ENCODE data around the gene RFLNA.

The RFLNA gene

DNA sequence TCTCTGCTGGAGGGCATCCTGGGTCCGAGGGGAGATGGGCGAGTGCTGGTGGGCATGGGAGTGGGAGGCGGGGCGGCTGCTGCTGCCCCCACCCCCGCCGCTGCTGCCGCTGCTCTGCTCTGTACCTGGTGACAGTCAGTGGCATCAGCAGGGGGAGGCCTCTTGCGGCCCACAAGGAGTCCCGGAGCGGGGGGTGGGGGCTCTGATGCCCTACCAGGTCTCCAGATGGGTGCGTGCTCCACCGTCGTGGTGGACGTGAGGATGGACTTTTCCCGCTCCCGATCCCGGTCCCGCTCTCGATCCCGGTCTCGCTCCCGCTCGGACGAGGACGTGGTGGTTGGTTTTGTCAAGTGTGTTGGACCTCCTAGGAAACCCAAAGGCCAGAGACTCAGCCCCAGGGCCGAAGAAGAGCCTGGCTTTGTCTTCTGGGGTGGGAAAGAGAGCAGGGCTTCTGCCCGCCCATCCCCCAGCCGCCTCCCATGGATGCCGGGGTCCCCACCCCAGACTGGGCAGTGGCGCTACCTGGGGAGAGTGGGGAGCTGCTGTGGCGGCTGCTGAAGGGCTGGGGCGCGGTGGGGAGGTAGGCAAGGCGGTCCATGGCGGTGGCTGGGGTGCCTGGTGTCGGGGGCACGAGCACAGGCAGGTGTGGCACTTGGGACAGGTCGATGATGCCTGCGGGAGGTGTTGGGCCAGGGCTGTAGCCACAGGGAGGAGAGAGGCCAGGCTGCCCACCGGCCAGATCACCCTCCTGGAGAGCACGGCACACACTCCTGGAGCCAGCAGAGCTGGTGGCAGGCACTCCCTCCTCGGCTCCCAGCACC, 45.4 kb downstream of the RFLNA start:
- no peak for DNase-seq (ENCODE audit: low read depth)
- no peak overlapping the region for H3K4me3 ChIP-seq (ENCODE audit: low read length)
- TF ChIP-seq, protein P1, sequence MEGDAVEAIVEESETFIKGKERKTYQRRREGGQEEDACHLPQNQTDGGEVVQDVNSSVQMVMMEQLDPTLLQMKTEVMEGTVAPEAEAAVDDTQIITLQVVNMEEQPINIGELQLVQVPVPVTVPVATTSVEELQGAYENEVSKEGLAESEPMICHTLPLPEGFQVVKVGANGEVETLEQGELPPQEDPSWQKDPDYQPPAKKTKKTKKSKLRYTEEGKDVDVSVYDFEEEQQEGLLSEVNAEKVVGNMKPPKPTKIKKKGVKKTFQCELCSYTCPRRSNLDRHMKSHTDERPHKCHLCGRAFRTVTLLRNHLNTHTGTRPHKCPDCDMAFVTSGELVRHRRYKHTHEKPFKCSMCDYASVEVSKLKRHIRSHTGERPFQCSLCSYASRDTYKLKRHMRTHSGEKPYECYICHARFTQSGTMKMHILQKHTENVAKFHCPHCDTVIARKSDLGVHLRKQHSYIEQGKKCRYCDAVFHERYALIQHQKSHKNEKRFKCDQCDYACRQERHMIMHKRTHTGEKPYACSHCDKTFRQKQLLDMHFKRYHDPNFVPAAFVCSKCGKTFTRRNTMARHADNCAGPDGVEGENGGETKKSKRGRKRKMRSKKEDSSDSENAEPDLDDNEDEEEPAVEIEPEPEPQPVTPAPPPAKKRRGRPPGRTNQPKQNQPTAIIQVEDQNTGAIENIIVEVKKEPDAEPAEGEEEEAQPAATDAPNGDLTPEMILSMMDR (IDR thresholded peaks at IDR 0.05; ENCODE audit: insufficient read depth, low read depth, low read length, missing control alignments): no peak

DNA sequence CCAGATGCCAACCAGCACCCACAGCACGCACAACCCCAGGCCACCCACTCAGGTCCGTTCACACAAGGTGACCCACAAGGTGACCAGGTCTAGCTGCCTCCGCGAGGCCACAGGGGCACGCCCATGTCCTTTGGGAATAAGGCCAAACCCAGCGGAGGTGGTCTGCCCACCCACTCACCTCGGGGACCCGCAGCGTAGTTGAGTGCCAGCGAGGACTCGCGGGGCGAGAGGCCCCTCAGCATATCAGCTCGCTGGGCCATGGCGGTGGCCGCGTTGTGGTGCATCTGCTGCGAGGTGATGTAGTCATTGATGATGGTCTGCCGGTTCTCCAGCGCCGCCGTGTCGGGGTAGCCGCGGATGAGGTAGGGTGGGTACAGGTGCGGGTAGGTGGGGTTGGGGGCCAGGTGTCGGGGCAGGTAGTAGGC, 46.8 kb downstream of the RFLNA start:
- no peak overlapping the region for H3K4me3 ChIP-seq (ENCODE audit: low read length)
- TF ChIP-seq, protein P1 (IDR thresholded peaks at IDR 0.05; ENCODE audit: insufficient read depth, low read depth, low read length, missing control alignments): no peak
- no peak for DNase-seq (ENCODE audit: low read depth)

DNA sequence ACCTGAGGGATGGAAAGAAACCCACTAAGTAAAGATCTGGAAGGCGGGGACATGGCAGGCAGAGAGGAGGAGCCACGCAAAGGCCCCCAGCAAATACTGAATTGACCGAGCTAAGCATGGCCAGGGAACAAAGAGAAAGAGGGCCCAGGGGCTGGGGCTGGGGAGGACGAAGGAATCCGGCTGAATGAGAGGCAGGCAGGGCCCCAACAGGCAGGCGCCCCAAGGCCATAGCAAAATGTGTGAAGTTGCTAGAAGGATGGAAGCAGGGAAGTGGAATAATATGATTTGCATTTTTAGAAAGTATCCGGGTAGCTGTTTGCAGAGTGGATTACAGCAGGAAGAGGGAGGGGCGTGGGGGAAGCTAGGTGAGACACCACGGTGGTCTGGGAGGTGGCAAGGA, 49.1 kb downstream of the RFLNA start:
- H3K4me3 ChIP-seq (ENCODE audit: low read length): no peak overlapping the region
- no peak for DNase-seq (ENCODE audit: low read depth)
- TF ChIP-seq, protein P1 (IDR thresholded peaks at IDR 0.05; ENCODE audit: insufficient read depth, low read depth, low read length, missing control alignments): no peak

DNA sequence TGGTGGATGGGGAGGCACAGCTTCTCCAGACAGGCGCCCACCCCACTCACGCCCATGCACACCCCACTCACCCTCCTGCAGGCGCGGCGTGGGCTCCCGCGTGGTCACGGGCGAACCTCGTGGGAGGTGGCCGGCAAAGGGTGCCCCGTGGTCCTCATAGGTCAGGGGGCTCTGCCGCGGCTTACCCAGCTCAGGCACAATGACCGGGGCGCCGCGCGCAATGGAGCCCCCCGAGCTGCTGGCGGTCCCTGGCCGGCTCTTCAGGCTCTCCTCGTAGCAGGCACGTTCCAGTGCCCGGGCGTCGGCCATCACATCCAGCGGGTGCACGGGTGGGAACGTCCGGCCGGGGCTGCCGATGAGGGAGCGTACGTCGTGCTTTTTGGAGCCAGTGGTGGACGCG, 49.6 kb downstream of the RFLNA start:
- TF ChIP-seq, protein P1 (IDR thresholded peaks at IDR 0.05; ENCODE audit: insufficient read depth, low read depth, low read length, missing control alignments): no peak
- H3K4me3 ChIP-seq (ENCODE audit: low read length): no peak overlapping the region

DNA sequence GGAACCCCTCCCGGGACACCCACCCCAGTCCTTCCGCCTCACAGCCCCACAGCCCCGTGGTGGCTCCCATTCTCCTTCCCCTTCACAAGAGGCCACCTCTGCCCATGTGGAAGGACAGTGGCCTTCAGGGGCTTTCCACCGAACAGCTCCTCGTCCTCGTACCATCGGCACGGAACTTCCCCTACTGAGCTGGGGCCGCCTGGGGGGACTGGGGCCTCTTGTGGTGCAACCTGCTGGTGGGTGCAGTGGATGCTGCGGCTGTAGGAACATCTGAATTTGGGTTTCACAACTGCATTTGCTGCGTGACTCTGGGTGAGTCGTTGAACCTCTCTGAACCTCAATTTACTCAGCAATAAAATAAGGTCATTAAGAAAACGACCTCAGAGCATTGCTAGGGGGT, 50.9 kb downstream of the RFLNA start:
- DNase-seq (ENCODE audit: low read depth): no peak
- TF ChIP-seq, protein P1 (IDR thresholded peaks at IDR 0.05; ENCODE audit: insufficient read depth, low read depth, low read length, missing control alignments): no peak
- no peak overlapping the region for H3K4me3 ChIP-seq (ENCODE audit: low read length)

More for the DNA sequence above, 49.6 kb downstream of the RFLNA start:
- no peak for DNase-seq (ENCODE audit: low read depth)

DNA sequence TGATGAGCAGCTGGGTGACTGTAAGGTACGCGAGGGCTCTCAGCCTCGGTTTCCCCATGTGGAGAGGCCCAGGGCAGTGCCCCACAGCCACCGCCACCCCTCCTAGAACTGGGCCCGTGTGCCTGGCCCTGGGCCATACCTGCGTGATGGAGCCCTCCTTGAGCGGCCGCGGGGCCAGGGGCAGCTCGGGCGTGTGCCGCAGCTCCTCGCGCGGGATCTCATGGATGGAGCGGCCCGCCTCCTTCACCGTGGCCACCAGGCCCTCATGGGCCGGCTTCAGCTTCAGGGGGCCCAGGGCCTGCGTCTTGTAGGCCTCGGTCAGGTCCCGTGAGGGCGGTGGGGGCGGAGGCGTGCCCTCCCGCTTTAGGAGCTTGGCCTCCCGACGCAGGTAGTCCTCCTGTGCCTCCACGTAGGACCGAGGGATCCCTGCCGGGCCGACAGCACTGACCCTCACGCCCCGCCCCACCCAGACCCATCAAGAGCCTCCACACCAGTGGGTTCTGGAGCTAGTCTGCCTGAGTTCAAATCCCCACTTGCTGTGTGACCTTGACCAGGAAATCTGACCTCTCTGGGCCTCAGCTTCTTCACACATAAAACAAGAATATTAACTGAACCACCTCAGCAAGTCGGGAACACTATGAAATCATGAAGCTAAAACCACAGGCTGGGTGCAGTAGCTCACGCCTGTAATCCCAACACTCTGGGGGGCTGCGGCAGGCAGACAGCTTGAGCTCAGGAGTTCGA, 51.7 kb downstream of the RFLNA start:
- DNase-seq (ENCODE audit: low read depth): no peak
- H3K4me3 ChIP-seq (ENCODE audit: low read length): no peak overlapping the region
- TF ChIP-seq, protein P1 (IDR thresholded peaks at IDR 0.05; ENCODE audit: insufficient read depth, low read depth, low read length, missing control alignments): no peak
